ENCODE measurements around the gene ZNF627. TPM values are rescaled to one million over a fixed set of nuclear protein-coding genes. Genes with fewer than 3 reads are reported as not detected.
"Not testable (repeated sequence)": the region's sequence is repeated elsewhere in the genome, so short reads cannot be mapped to it uniquely, and the experiment has no call there.

ZNF627 gene
- total RNA-seq, 1 experiment from 2014 or later: 9.0 TPM

DNA sequence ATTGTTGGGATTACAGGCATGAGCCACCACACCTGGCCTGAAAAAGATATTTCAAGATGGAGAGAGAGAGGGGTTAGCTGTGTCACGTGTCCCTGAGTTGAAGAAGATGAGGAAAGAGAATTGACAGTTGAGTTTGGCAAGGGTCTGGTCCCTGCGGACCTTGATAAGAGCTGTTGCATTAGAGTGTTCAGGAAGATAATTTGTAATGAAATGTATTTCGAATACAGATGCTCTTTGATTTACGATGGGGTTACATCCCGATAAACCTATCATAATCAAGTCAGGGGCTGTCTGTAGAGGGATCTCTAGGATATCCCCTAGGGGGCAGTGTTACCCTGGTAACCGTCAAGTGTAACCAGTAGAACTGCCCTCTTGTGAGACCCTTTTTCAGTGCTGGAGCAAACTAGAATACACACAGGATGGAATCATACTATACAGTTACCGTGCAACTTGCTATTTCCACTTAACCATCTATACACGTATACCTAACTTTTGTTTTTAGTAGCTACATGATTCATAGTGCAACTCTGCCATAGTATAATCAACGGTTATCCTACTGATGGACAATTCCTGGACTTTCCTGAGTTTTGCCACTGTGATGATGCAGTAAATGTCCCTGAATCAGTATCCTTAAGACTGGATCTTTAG, 36.8 kb upstream of the ZNF627 start:
- Histone ChIP-seq H3K27me3 (replicated peaks; ENCODE audit: control insufficient read depth, insufficient read depth, low read length) (no peaks in the 10 kb centered on the region), H3K4me1 (0 out of 2 replicates have a peak, but pooled peaks cover 5% of the 10 kb centered on the region), H3K4me3 (ENCODE audit: low read depth, low read length) (no peak overlapping the region), H3K9me3 (no peaks in the 10 kb centered on the region), H3K36me3 (ENCODE audit: control insufficient read depth, insufficient read depth, low read length) (no peaks in the 10 kb centered on the region; the same call in 1 of the 2 replicates)
- Mint-ChIP-seq H3K9me3 (ENCODE audit: unreplicated experiment) (no peaks in the 10 kb centered on the region), H3K4me1 (ENCODE audit: low read depth, unreplicated experiment) (peaks cover 13% of the 10 kb centered on the region), H3K27ac (ENCODE audit: unreplicated experiment) (no peak overlapping the region), H3K4me3 (ENCODE audit: unreplicated experiment) (peak overlapping the region; percentile 66), H3K27me3 (ENCODE audit: insufficient read depth, unreplicated experiment) (no peaks in the 10 kb centered on the region), H3K36me3 (ENCODE audit: insufficient read depth, unreplicated experiment) (peaks cover 17% of the 10 kb centered on the region)
- peak; percentile 65 to 76 for DNase-seq
- TF ChIP-seq, protein P1, sequence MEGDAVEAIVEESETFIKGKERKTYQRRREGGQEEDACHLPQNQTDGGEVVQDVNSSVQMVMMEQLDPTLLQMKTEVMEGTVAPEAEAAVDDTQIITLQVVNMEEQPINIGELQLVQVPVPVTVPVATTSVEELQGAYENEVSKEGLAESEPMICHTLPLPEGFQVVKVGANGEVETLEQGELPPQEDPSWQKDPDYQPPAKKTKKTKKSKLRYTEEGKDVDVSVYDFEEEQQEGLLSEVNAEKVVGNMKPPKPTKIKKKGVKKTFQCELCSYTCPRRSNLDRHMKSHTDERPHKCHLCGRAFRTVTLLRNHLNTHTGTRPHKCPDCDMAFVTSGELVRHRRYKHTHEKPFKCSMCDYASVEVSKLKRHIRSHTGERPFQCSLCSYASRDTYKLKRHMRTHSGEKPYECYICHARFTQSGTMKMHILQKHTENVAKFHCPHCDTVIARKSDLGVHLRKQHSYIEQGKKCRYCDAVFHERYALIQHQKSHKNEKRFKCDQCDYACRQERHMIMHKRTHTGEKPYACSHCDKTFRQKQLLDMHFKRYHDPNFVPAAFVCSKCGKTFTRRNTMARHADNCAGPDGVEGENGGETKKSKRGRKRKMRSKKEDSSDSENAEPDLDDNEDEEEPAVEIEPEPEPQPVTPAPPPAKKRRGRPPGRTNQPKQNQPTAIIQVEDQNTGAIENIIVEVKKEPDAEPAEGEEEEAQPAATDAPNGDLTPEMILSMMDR (IDR thresholded peaks at IDR 0.05; ENCODE audit: insufficient read depth in 1 of 2, low read depth in 1 of 2, low read length in 1 of 2, severe bottlenecking in 1 of 2, unreplicated experiment in 1 of 2): peak; percentile 47 to 57
- ChIA-PET POLR2A (no interaction called here), CTCF (interaction anchor here (1.8 kb wide), 1 partner anchor 177 kb away, joined by 4 read pairs; the partner anchor contains the start of gene EPOR)
- intact Hi-C loops (cut with micrococcal nuclease; ENCODE audit: unreplicated experiment): loop anchor here (1.0 kb wide), 1 partner anchor 27 kb away; no protein-coding TSS in a partner anchor
- no TSS peak for BruUV-seq (replicated peaks)

DNA sequence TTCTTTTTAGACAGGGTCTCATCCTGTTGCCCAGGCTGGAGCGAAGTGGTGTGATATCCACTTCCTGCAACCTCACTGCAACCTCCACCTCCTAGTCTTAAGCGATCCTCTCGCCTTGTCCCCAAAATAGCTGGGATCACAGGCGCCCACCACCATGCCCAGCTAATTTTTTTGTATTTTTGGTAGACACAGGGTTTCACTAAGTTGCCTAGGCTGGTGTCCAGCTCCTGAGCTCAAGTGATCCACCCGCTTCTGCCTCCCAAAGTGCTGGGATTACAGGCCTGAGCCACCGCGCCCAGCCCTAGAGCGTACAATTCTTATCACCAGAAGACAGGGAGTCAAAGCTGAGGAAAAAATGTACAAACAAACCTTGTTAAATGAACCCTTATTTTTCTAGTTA, 33.8 kb upstream of the ZNF627 start:
- POLR2A ChIA-PET: no interaction called here
- H3K27me3 Mint-ChIP-seq (ENCODE audit: insufficient read depth, unreplicated experiment): no peaks in the 10 kb centered on the region
- H3K27ac Mint-ChIP-seq (ENCODE audit: unreplicated experiment): no peak overlapping the region
- no peak for DNase-seq
- H3K36me3 Mint-ChIP-seq (ENCODE audit: insufficient read depth, unreplicated experiment): peaks cover 13% of the 10 kb centered on the region
- TF ChIP-seq, protein P1 (IDR thresholded peaks at IDR 0.05; ENCODE audit: insufficient read depth in 1 of 2, low read depth in 1 of 2, low read length in 1 of 2, severe bottlenecking in 1 of 2, unreplicated experiment in 1 of 2): no peak
- intact Hi-C loops (cut with micrococcal nuclease; ENCODE audit: unreplicated experiment): no loop called here
- no peaks in the 10 kb centered on the region for H3K36me3 ChIP-seq (ENCODE audit: control insufficient read depth, insufficient read depth, low read length)
- H3K4me1 Mint-ChIP-seq (ENCODE audit: low read depth, unreplicated experiment): peaks cover 6% of the 10 kb centered on the region
- H3K4me3 ChIP-seq (ENCODE audit: low read depth, low read length): no peak overlapping the region
- no TSS peak for BruUV-seq (replicated peaks)
- H3K27me3 ChIP-seq (replicated peaks; ENCODE audit: control insufficient read depth, insufficient read depth, low read length): no peaks in the 10 kb centered on the region
- H3K9me3 Mint-ChIP-seq (ENCODE audit: unreplicated experiment): no peaks in the 10 kb centered on the region
- no peaks in the 10 kb centered on the region for H3K9me3 ChIP-seq
- H3K4me3 Mint-ChIP-seq (ENCODE audit: unreplicated experiment): no peak overlapping the region
- H3K4me1 ChIP-seq: no peaks in the 10 kb centered on the region
- CTCF ChIA-PET: no interaction called here

DNA sequence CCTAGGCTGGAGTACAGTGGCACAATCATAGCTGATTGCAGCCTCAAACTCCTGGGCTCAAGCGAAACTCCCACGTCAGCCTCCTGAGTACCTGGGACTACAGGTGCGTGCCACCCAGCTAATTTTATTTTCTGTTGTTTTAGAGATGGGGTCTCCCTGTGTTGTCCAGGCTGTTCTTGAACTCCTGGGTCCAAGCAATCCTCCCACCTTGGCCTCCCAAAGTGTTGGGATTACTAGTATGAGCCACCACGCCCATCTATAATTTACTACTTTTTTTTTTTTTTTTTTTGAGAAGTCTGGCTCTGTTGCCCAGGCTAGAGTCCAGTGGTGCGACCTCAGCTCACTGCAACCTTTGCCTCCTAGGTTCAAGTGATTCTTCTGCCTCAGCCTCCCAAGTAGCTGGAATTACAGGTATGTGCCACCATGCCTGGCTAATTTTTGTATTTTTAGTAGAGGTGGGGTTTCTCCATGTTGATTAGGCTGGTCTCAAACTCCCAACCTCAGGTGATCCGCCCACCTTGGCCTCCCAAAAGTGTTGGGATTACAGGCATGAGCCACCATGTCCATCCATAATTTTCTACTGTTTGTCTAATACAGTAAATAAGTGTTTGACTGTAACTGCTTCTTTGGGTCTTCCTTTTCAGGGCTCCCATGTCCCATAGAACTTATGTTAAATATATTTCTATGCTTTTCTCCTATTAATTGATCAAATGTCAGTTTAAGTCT, 33.0 kb upstream of the ZNF627 start:
- H3K4me3 ChIP-seq (ENCODE audit: low read depth, low read length); H3K9me3 ChIP-seq; CTCF ChIA-PET; intact Hi-C loops (cut with micrococcal nuclease; ENCODE audit: unreplicated experiment); H3K4me1 ChIP-seq; H3K9me3 Mint-ChIP-seq (ENCODE audit: unreplicated experiment); H3K4me3 Mint-ChIP-seq (ENCODE audit: unreplicated experiment); H3K36me3 ChIP-seq (ENCODE audit: control insufficient read depth, insufficient read depth, low read length); H3K36me3 Mint-ChIP-seq (ENCODE audit: insufficient read depth, unreplicated experiment); BruUV-seq (replicated peaks); H3K27ac Mint-ChIP-seq (ENCODE audit: unreplicated experiment); DNase-seq; H3K27me3 Mint-ChIP-seq (ENCODE audit: insufficient read depth, unreplicated experiment); POLR2A ChIA-PET; H3K27me3 ChIP-seq (replicated peaks; ENCODE audit: control insufficient read depth, insufficient read depth, low read length); H3K4me1 Mint-ChIP-seq (ENCODE audit: low read depth, unreplicated experiment): not testable (repeated sequence)

DNA sequence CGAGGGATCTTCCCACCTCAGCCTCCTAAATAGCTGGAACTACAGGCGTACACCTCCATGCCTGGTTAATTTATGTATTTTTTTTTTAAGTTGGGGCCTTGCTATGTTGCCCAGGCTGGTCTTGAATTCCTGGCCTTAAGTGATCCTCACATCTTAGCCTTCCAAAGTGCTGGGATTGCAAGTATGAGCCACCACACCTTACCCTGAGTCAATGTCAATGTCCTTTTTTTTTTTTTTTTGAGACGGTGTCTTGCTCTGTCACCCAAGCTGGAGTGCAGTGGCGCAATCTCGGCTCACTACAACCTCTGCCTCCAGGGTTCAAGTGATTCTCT, 31.7 kb upstream of the ZNF627 start:
- H3K4me1 ChIP-seq; DNase-seq; H3K4me3 ChIP-seq (ENCODE audit: low read depth, low read length); intact Hi-C loops (cut with micrococcal nuclease; ENCODE audit: unreplicated experiment); H3K9me3 Mint-ChIP-seq (ENCODE audit: unreplicated experiment); H3K9me3 ChIP-seq; H3K36me3 ChIP-seq (ENCODE audit: control insufficient read depth, insufficient read depth, low read length); H3K36me3 Mint-ChIP-seq (ENCODE audit: insufficient read depth, unreplicated experiment); H3K4me1 Mint-ChIP-seq (ENCODE audit: low read depth, unreplicated experiment); H3K27ac Mint-ChIP-seq (ENCODE audit: unreplicated experiment); H3K4me3 Mint-ChIP-seq (ENCODE audit: unreplicated experiment); H3K27me3 ChIP-seq (replicated peaks; ENCODE audit: control insufficient read depth, insufficient read depth, low read length); H3K27me3 Mint-ChIP-seq (ENCODE audit: insufficient read depth, unreplicated experiment); BruUV-seq (replicated peaks): not testable (repeated sequence)
- ChIA-PET CTCF (interaction anchor here (0.8 kb wide), 1 partner anchor 36 kb away, joined by 5 read pairs; the partner anchor contains the start of gene ECSIT), POLR2A (interaction anchor here (0.7 kb wide), 1 partner anchor 195 kb away, joined by 3 read pairs; no protein-coding TSS in a partner anchor)
